Kidney epithelial cell (primary cell): Measurements from ENCODE around the gene NFAM1. TPM values are rescaled to one million over a fixed set of nuclear protein-coding genes. Genes with fewer than 3 reads are reported as not detected.

ENCODE experiments used
- DNase-seq: peaks from one replicate; pipeline ENCODE4 v3.0.0-alpha.2; 2010; ENCODE audit warnings: low read depth
- H3K27me3 ChIP-seq: 2 replicates; pipeline ENCODE4 v1.6.0; 2011; ENCODE audit warnings: low read length; ENCODE audit not compliant: control insufficient read depth, insufficient read depth
- H3K36me3 ChIP-seq: 2 replicates; pipeline ENCODE4 v1.5.1; 2011; ENCODE audit warnings: low read length; ENCODE audit not compliant: control insufficient read depth, insufficient read depth
- H3K4me3 ChIP-seq: 2 replicates; pipeline ENCODE4 v1.5.1; 2011; ENCODE audit warnings: low read depth, mild to moderate bottlenecking, control low read depth, low read length
- total RNA-seq: library from RNA; depleted of rRNA; stranded (reverse); fragments of >200 nt; gene quantifications from 2 replicates; pipeline ENCODE4 v1.2.3, GENCODE V29; 2015
- TF ChIP-seq, protein P1 (sequence below): IDR thresholded peaks from 2 replicates; pipeline ENCODE4 v1.5.1; 2011; ENCODE audit warnings: mild to moderate bottlenecking, moderate library complexity, low read length, control low read depth, inconsistent platforms; ENCODE audit not compliant: insufficient read depth, poor library complexity, severe bottlenecking

Gene NFAM1
- total RNA-seq, 1 donor from 2014 or later: under 0.01 TPM

- Histone ChIP-seq H3K36me3 (no peaks in the 10 kb centered on the region), H3K27me3 (peaks cover 15% of the 10 kb centered on the region), H3K4me3 (no peak overlapping the region)
- no peak for DNase-seq
- TF ChIP-seq, protein P1, sequence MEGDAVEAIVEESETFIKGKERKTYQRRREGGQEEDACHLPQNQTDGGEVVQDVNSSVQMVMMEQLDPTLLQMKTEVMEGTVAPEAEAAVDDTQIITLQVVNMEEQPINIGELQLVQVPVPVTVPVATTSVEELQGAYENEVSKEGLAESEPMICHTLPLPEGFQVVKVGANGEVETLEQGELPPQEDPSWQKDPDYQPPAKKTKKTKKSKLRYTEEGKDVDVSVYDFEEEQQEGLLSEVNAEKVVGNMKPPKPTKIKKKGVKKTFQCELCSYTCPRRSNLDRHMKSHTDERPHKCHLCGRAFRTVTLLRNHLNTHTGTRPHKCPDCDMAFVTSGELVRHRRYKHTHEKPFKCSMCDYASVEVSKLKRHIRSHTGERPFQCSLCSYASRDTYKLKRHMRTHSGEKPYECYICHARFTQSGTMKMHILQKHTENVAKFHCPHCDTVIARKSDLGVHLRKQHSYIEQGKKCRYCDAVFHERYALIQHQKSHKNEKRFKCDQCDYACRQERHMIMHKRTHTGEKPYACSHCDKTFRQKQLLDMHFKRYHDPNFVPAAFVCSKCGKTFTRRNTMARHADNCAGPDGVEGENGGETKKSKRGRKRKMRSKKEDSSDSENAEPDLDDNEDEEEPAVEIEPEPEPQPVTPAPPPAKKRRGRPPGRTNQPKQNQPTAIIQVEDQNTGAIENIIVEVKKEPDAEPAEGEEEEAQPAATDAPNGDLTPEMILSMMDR: no peak
Measured at GRCh38 chr22:42387631-42388030, 44.6 kb downstream of the NFAM1 start.

DNA sequence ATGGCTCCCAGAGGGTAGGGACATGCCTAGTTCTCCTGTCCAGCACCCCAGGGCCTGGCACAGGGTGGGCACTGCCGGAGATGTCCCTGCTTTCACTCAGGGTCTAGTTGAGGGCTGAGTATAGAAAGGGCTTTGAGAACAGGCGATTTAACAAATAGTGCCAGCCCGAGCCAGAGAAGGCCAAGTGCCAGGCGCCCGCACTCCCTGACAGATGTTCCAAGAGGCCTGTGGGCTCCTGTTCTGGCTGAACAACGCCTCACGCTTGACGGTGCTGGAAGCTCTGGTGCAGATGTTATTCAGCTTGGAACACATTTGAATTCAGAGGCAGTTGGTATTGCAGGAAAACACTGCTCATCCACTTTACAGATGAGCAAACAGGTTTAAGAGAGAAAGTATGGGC, 46.5 kb downstream of the NFAM1 start:
- TF ChIP-seq, protein P1: no peak
- Histone ChIP-seq H3K4me3 (no peak overlapping the region), H3K36me3 (no peaks in the 10 kb centered on the region), H3K27me3 (peaks cover 24% of the 10 kb centered on the region)
- DNase-seq: no peak

GRCh38 chr22:42384506-42384905, 47.7 kb downstream of the NFAM1 start:
- no peak for DNase-seq
- TF ChIP-seq, protein P1: no peak
- Histone ChIP-seq H3K27me3 (peaks cover 27% of the 10 kb centered on the region), H3K36me3 (no peaks in the 10 kb centered on the region), H3K4me3 (no peak overlapping the region)

- H3K27me3 ChIP-seq: peaks cover 24% of the 10 kb centered on the region
- H3K36me3 ChIP-seq: no peaks in the 10 kb centered on the region
- TF ChIP-seq, protein P1: no peak
- no peak for DNase-seq
- no peak overlapping the region for H3K4me3 ChIP-seq
Measured at GRCh38 chr22:42383851-42384417, 48.3 kb downstream of the NFAM1 start.

GRCh38 chr22:42383287-42383686, 48.9 kb downstream of the NFAM1 start:
- TF ChIP-seq, protein P1: no peak
- Histone ChIP-seq H3K27me3 (peaks cover 22% of the 10 kb centered on the region), H3K36me3 (no peaks in the 10 kb centered on the region), H3K4me3 (no peak overlapping the region)
- DNase-seq: no peak
